Smooth muscle cell (in vitro differentiated cells): ENCODE results near the gene TCOF1. TPM values are rescaled to one million over a fixed set of nuclear protein-coding genes. Genes with fewer than 3 reads are reported as not detected.

Experiments
- DNase-seq: peaks from one replicate; lab custom pipeline; 2025; ENCODE audit not compliant: unreplicated experiment; lab: John Stamatoyannopoulos, UW
- H2AFZ ChIP-seq: fragments of 200-600 bp; sonication (generic); 2 replicates; pipeline ENCODE4 v1.6.0; 2016; ENCODE audit warnings: antibody characterized with exemption, low read depth, mild to moderate bottlenecking
- H3F3A ChIP-seq: fragments of 200-600 bp; sonication (generic); 2 replicates; pipeline ENCODE4 v1.6.0; 2017; ENCODE audit warnings: antibody characterized with exemption, low read depth
- H3K27ac ChIP-seq: fragments of 200-600 bp; sonication (generic); 2 replicates; pipeline ENCODE4 v1.5.1; 2016; ENCODE audit warnings: low read depth, mild to moderate bottlenecking
- H3K27me3 ChIP-seq: fragments of 200-600 bp; sonication (generic); 2 replicates; pipeline ENCODE4 v1.6.1; 2016; ENCODE audit warnings: low read depth, mild to moderate bottlenecking
- H3K36me3 ChIP-seq: fragments of 200-600 bp; sonication (generic); 2 replicates; pipeline ENCODE4 v1.5.1; 2016; ENCODE audit warnings: low read depth
- H3K4me1 ChIP-seq: fragments of 200-600 bp; sonication (generic); 2 replicates; pipeline ENCODE4 v1.5.1; 2016; ENCODE audit warnings: low read depth
- H3K4me2 ChIP-seq: fragments of 200-600 bp; sonication (generic); 2 replicates; pipeline ENCODE4 v1.6.0; 2016; ENCODE audit warnings: mild to moderate bottlenecking
- H3K4me3 ChIP-seq: fragments of 200-600 bp; sonication (generic); 2 replicates; pipeline ENCODE4 v1.5.1; 2016; ENCODE audit warnings: mild to moderate bottlenecking
- H3K79me2 ChIP-seq: fragments of 200-600 bp; sonication (generic); 2 replicates; pipeline ENCODE4 v1.6.0; 2016; ENCODE audit warnings: low read depth, mild to moderate bottlenecking
- H3K9ac ChIP-seq: fragments of 200-600 bp; sonication (generic); 2 replicates; pipeline ENCODE4 v1.6.0; 2016; ENCODE audit warnings: low read depth
- H3K9me3 ChIP-seq: fragments of 200-600 bp; sonication (generic); replicated peaks from 2 replicates; pipeline ENCODE4 v1.5.1; 2016; ENCODE audit warnings: low read depth
- H4K20me1 ChIP-seq: fragments of 200-600 bp; sonication (generic); 2 replicates; pipeline ENCODE4 v1.6.0; 2016; ENCODE audit warnings: low read depth
- CTCF ChIP-seq: fragments of 200-600 bp; sonication (generic); IDR thresholded peaks from 2 replicates; pipeline ENCODE4 v1.5.1; 2017; ENCODE audit warnings: borderline replicate concordance, mild to moderate bottlenecking, antibody characterized with exemption; ENCODE audit not compliant: insufficient read depth, poor library complexity, severe bottlenecking
- WGBS: methylation state at CpG from one replicate; pipeline ENCODE4 v1.1.7; 2016; ENCODE audit warnings: low lambda C conversion rate; 5-methylcytosine and 5-hydroxymethylcytosine counted together
- polyA plus RNA-seq: library from polyadenylated mRNA; unstranded; fragments of >200 nt; fragmentation: Nextera tagmentation; extraction: Ambion mirVana; gene quantifications from 2 replicates; pipeline ENCODE4 v1.2.1, GENCODE V29; 2016
- total RNA-seq: library from RNA; depleted of rRNA; stranded (reverse); fragments of >200 nt; gene quantifications from 2 replicates; pipeline ENCODE4 v1.2.3, GENCODE V29; 2014

TCOF1 gene
- total and polyA plus RNA-seq, 2 experiments from 2014 or later: 16.0 to 25.9 TPM

GRCh38 chr5:150346592-150346991 lies 10.9 kb upstream of the TCOF1 start:
- Histone ChIP-seq H3K9me3 (no peaks in the 10 kb centered on the region), H3F3A (no peaks in the 10 kb centered on the region), H3K4me2 (no peak overlapping the region), H3K36me3 (no peaks in the 10 kb centered on the region), H4K20me1 (no peaks in the 10 kb centered on the region), H3K9ac (no peak overlapping the region), H3K27me3 (no peaks in the 10 kb centered on the region), H3K4me3 (no peak overlapping the region), H3K4me1 (no peaks in the 10 kb centered on the region), H3K27ac (no peak overlapping the region), H3K79me2 (no peaks in the 10 kb centered on the region), H2AFZ (no peak overlapping the region)
- WGBS: 95% methylated on average over 6 of the region's 6 CpGs
- no peak for DNase-seq
- no peak for TF ChIP-seq CTCF

- 52% methylated on average over 2 of the region's 2 CpGs for WGBS
- no peak for TF ChIP-seq CTCF
Observed at GRCh38 chr5:150347003-150347402, 10.5 kb upstream of the TCOF1 start.

GRCh38 chr5:150347451-150347850 lies 10.0 kb upstream of the TCOF1 start:
- H3K36me3 ChIP-seq: no peaks in the 10 kb centered on the region
- no peaks in the 10 kb centered on the region for H3K9me3 ChIP-seq
- no peak overlapping the region for H3K4me3 ChIP-seq
- TF ChIP-seq CTCF: no peak
- H2AFZ ChIP-seq: no peak overlapping the region
- 91% methylated on average over 9 of the region's 9 CpGs for WGBS
- no peak overlapping the region for H3K27ac ChIP-seq
- no peaks in the 10 kb centered on the region for H3K79me2 ChIP-seq
- no peaks in the 10 kb centered on the region for H4K20me1 ChIP-seq
- no peaks in the 10 kb centered on the region for H3F3A ChIP-seq
- no peaks in the 10 kb centered on the region for H3K27me3 ChIP-seq
- no peaks in the 10 kb centered on the region for H3K4me1 ChIP-seq
- H3K4me2 ChIP-seq: no peak overlapping the region
- no peak overlapping the region for H3K9ac ChIP-seq
- DNase-seq: no peak

More at GRCh38 chr5:150347003-150347402, 10.5 kb upstream of the TCOF1 start:
- H2AFZ ChIP-seq: no peak overlapping the region
- H3K79me2 ChIP-seq: no peaks in the 10 kb centered on the region
- no peaks in the 10 kb centered on the region for H4K20me1 ChIP-seq
- no peaks in the 10 kb centered on the region for H3K4me1 ChIP-seq
- H3K9me3 ChIP-seq: no peaks in the 10 kb centered on the region
- H3K4me2 ChIP-seq: no peak overlapping the region
- H3K4me3 ChIP-seq: no peak overlapping the region
- no peak for DNase-seq
- no peaks in the 10 kb centered on the region for H3K27me3 ChIP-seq
- H3K36me3 ChIP-seq: no peaks in the 10 kb centered on the region
- no peak overlapping the region for H3K9ac ChIP-seq
- H3K27ac ChIP-seq: no peak overlapping the region
- H3F3A ChIP-seq: no peaks in the 10 kb centered on the region

GRCh38 chr5:150349681-150350275 lies 7.7 kb upstream of the TCOF1 start:
- no peak overlapping the region for H3K4me2 ChIP-seq
- no peaks in the 10 kb centered on the region for H3K4me1 ChIP-seq
- no peaks in the 10 kb centered on the region for H3K9me3 ChIP-seq
- H3K27ac ChIP-seq: no peak overlapping the region
- H4K20me1 ChIP-seq: no peaks in the 10 kb centered on the region
- no peaks in the 10 kb centered on the region for H3K36me3 ChIP-seq
- no peak for DNase-seq
- H3F3A ChIP-seq: no peaks in the 10 kb centered on the region
- 87% methylated on average over 6 of the region's 6 CpGs for WGBS
- no peak for TF ChIP-seq CTCF
- no peak overlapping the region for H3K9ac ChIP-seq
- H3K4me3 ChIP-seq: no peak overlapping the region
- no peaks in the 10 kb centered on the region for H3K79me2 ChIP-seq
- no peak overlapping the region for H2AFZ ChIP-seq
- no peaks in the 10 kb centered on the region for H3K27me3 ChIP-seq
